Effector memory CD8-positive, alpha-beta T cell (primary cell): ENCODE results near the gene FCGR3A.

Experiments
- ATAC-seq: fragments of 150-1000 bp; cut with Tn5 transposase; replicated peaks from 2 replicates; pipeline ENCODE4 v1.10.0; 2021; ENCODE audit warnings: mild to moderate bottlenecking, moderate library complexity
- DNase-seq, 3 experiments: peaks; one replicate each; pipeline ENCODE4 v3.0.0; 2021
- H3K27ac Mint-ChIP-seq, 2 donors: one replicate each; pipeline ENCODE4 v1.8.0; 2022; ENCODE audit warnings: mild to moderate bottlenecking in 2 of 2, mixed read lengths in 2 of 2, moderate library complexity in 2 of 2
- H3K27me3 Mint-ChIP-seq, 2 donors: one replicate each; pipeline ENCODE4 v1.8.0; 2022; ENCODE audit warnings: mixed read lengths in 2 of 2
- H3K36me3 Mint-ChIP-seq: one replicate; pipeline ENCODE4 v1.8.0; 2022; ENCODE audit warnings: mild to moderate bottlenecking, moderate library complexity, mixed read lengths; ENCODE audit not compliant: insufficient read depth
- H3K4me1 Mint-ChIP-seq, 2 donors: one replicate each; pipeline ENCODE4 v1.8.0; 2022; ENCODE audit warnings: low read depth in 2 of 2, mixed read lengths in 2 of 2
- H3K4me3 Mint-ChIP-seq, 2 donors: one replicate each; pipeline ENCODE4 v1.8.0; 2022; ENCODE audit warnings: mild to moderate bottlenecking in 2 of 2, mixed read lengths in 2 of 2, moderate library complexity in 2 of 2
- H3K9me3 Mint-ChIP-seq, 2 donors: one replicate each; pipeline ENCODE4 v1.8.0; 2022; ENCODE audit warnings: mixed read lengths in 2 of 2

The FCGR3A gene

DNA sequence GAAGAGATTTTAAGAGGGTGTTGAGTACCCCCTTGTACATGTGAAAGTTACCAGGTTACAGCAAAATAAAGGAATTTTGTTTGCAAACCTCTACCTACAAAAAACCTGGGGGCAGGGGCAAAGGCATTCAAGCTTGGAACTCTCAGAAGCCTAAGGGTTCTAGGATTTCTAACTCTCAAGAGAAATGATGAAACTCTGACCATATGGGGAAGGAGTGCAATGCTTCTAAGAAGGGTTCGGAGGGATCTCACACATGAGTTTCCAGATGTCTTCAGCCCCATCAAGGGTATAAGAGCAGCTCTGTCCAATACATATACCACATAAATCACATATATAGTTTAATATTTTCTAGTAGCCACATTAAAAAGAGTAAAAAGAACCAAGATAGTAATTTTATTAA, 51.7 kb downstream of the FCGR3A start:
- Mint-ChIP-seq H3K27ac (no peak overlapping the region), H3K4me1 (peaks cover 5 to 6% of the 10 kb centered on the region in 2 donors), H3K4me3 (no peak overlapping the region), H3K27me3 (peaks cover 11 to 46% of the 10 kb centered on the region in 2 donors), H3K9me3 (no peaks in the 10 kb centered on the region), H3K36me3 (no peaks in the 10 kb centered on the region)
- ATAC-seq (no peak), DNase-seq (no peak)

DNA sequence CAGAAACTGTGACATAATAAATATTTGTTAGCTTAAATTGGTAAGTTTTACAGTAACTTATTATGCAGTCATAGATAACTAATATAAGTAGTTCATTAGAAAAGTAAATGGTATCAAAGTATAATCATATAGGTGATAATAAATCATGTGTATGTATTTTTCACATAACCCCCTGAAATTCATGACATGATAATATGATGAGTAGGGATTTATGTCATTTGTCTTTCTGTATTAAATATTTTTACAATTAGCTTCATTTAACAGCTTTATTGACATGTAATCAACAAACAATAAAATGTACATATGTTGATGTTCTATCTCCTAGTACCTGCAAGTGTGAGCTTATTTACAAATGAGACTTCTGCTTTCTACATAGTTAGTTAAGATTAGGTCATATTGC, 54.1 kb downstream of the FCGR3A start:
- ATAC-seq (no peak), DNase-seq (no peak)
- Mint-ChIP-seq H3K27me3 (peaks cover 24 to 64% of the 10 kb centered on the region in 2 donors), H3K27ac (no peak overlapping the region), H3K4me3 (no peak overlapping the region), H3K36me3 (no peaks in the 10 kb centered on the region), H3K9me3 (no peaks in the 10 kb centered on the region), H3K4me1 (peaks cover 18 to 21% of the 10 kb centered on the region in 2 donors)

DNA sequence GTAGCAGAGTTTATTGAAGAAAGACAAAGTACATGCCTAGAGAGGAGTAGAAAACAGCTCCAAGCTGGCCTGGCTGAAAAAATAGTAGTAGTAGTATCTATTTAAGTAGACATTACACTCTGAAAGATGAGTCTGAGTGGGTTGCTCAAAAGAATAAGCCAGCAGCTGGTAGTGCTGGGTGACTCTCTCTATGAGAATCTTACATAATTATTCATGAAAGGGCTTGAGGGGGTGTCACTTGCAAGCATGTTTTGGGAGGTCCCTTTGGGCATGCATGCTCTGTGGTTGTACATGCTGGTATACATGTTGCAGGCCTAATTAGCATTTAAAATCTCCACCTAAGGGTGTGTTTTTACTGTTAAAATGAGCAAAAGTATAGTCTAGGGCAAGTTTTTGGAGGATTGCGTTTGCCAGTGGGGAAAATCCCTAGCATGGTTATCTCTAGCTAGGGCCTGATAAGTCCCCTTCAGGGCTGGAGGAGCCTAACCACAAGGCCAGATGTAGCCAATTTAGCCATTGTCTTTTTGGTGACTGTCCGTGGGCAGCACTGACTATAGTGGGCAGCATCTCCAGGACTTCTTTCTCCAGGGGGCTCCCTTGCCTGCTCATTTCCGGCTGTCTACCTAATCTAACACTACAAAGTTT, 55.4 kb downstream of the FCGR3A start:
- Mint-ChIP-seq H3K27ac (no peak overlapping the region), H3K36me3 (no peaks in the 10 kb centered on the region), H3K9me3 (no peaks in the 10 kb centered on the region), H3K4me3 (no peak overlapping the region), H3K4me1 (peaks cover 12 to 18% of the 10 kb centered on the region in 2 donors), H3K27me3 (peaks cover 22 to 70% of the 10 kb centered on the region in 2 donors)
- ATAC-seq (no peak), DNase-seq (no peak)

DNA sequence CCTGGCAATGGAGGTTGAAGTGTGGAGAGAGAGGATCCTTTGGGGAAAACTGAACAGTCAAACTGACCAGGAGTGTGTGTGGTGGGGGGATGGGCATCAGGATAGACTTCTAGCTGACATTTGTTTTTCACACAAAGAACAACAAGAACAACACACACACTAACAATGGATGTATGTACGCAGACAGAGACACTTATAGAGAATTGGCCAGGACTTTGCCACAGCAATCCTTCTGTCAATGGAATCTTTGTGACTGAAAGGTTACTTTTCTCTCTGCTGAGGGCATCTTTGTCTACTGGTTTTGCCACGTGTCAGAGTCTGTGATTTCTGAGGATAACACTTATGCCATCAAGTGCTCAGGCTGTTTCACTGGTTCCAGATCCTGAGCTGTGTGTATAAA, 56.8 kb downstream of the FCGR3A start:
- Mint-ChIP-seq H3K27me3 (peaks cover 27 to 73% of the 10 kb centered on the region in 2 donors), H3K4me1 (peaks cover 12 to 18% of the 10 kb centered on the region in 2 donors), H3K36me3 (no peaks in the 10 kb centered on the region), H3K9me3 (no peaks in the 10 kb centered on the region), H3K4me3 (no peak overlapping the region), H3K27ac (no peak overlapping the region)
- ATAC-seq = no peak
- no peak for DNase-seq
